GM19397 (cell line): ENCODE measurements around the gene IL19.
"Not testable (repeated sequence)": the region's sequence is repeated elsewhere in the genome, so short reads cannot be mapped to it uniquely, and the experiment has no call there.

Experiments
- ATAC-seq: cut with Tn5 transposase; IDR thresholded peaks from one replicate; pipeline ENCODE4 v1.9.1; 2021; ENCODE audit warnings: mild to moderate bottlenecking, moderate library complexity; ENCODE audit not compliant: unreplicated experiment

Gene IL19

DNA sequence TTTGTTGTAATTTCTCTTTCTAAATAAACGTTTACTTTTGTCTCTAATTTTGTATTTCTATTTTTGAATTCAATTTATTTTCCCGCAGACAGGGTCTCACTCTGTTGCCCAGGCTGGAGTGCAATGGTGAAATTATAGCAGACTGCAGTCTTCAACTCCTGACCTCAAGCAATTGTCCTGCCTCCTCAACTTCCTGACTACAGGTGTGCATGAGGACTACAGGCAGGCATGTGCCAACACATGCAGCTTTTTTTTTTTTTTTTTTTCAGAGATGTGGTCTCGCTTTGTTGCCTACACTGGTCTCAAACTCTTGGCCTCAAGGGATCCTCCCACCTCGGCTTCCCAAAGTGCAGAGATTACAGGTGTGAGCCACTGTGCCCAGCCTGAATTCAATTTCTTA lies 58.2 kb downstream of the IL19 start:
- ATAC-seq: no peak

GRCh38 chr1:206829282-206829681 lies 58.7 kb downstream of the IL19 start:
- ATAC-seq: no peak

- no peak for ATAC-seq
These were observed 59.3 kb downstream of the IL19 start for GRCh38 chr1:206829875-206830274.

DNA sequence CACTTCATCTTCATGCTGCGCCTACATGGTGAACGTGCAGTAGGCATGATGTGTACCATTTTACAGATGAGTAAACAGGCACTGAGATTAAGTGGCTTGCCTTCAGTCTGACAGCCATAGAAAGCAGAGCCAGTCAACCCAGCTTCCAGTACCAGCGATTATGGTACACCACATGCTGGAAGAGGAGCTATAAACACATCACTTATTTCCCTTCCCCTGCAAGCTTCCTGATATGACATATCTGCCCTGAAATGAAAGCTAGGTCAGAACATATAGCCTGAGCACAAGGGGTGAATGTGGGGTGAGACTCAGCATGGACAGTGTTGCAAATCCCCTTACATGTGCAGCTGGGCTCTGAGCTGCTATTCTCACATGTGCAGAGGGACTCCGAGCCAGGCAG lies 61.1 kb downstream of the IL19 start:
- no peak for ATAC-seq

- ATAC-seq: no peak
These were observed 61.8 kb downstream of the IL19 start for GRCh38 chr1:206832352-206832880.

- ATAC-seq: no peak
These were observed 62.6 kb downstream of the IL19 start for GRCh38 chr1:206833106-206833680.

- no peak for ATAC-seq
These were observed 63.2 kb downstream of the IL19 start for GRCh38 chr1:206833801-206834200.

GRCh38 chr1:206834217-206834616 lies 63.6 kb downstream of the IL19 start:
- ATAC-seq: no peak

DNA sequence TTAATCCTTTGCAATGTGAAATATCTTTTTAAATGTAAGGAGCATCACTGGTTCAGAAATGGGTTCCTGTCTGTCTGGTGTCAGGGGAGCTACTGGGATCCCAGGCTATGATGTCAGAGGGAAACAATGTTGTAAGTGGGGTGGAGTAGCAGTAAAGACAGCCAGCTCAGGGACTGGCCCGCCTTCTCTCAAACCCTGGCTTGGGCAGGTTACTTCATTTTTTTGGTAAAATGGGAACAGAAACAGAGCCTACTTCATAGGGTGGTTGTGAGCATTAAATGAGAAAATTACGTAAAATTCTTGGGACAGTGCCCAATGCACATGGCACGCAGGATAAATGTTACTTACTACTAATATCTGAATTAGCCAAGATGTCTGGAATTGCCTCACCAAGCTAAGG lies 64.1 kb downstream of the IL19 start:
- no peak for ATAC-seq

DNA sequence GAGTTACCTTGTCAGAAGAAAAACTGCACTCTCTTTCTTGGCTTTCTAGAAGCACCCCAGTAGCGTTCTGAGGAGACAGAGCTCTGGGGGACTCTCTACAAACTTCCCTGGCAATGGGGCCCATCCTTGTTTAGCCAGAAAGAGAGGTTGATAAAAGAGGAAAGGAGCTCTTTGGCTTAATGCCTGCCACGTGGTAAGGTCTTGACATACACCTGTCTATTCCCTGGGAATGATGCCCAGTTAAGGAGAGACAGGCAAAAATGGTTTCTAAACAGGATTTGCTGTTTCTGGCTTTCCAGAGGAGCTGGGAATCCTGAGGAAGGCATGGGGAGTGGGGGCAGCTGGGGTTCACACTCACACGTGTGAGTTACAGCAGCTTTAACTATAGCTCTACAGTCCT lies 64.6 kb downstream of the IL19 start:
- ATAC-seq: no peak

DNA sequence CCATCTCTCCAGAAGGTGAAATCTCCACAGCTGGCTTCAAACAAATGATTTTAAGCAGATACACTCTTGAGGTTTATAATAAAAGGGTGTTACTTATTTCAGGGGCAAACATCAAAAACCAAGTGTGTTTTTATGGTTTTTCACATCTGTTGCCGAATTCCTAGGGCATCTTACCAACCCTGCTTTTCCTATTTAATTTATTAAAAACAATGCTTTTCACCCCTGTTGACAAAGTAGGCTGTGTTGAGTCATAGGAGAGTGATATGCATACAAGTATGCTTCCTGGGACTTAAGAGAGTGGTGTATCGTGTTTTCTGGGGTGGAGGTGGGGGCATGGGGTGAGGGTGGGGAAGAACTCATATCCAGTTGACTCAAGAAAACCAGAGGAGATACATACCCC lies 65.5 kb downstream of the IL19 start:
- no peak for ATAC-seq

DNA sequence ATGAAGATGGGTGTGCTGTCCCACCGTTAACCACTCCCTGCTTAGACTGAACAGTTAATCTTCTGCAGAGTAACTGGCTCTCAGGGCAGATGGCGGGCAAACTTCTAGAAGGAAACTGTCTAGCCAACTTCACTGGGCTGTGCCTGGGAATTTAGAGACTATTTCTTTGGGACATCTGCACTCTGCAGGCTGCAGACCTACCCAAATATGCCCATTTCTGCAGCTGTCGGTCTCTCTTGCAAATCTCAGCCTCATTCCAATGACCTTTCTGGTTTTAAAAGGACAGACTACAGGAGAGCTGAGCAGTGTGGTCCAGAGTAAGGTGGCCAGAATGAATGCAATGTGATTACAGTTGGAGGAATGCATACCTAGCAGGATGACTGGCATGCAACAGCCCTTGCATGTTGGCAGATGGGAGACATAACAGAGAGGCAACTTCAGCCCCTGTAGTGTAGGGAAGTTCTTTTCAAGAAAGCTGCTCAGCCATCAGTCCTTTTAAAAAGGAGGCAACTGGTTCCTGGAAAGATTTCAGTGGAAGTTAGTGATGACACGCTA lies 68.5 kb downstream of the IL19 start:
- no peak for ATAC-seq

DNA sequence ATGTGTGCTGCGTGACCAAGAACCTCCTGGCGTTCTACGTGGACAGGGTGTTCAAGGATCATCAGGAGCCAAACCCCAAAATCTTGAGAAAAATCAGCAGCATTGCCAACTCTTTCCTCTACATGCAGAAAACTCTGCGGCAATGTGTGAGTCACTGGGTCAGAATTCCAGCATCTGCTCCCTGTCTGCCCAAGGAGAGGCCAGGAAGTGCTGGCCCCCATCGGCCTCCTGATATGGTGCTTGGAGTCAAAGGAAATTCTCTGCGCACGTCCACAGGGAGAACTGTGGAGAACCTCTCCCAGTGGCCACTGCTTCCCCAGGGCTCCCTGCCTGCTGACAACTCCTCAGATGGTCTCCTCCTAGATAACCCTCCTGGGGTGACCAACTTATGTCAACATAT lies 69.3 kb downstream of the IL19 start:
- ATAC-seq: no peak

DNA sequence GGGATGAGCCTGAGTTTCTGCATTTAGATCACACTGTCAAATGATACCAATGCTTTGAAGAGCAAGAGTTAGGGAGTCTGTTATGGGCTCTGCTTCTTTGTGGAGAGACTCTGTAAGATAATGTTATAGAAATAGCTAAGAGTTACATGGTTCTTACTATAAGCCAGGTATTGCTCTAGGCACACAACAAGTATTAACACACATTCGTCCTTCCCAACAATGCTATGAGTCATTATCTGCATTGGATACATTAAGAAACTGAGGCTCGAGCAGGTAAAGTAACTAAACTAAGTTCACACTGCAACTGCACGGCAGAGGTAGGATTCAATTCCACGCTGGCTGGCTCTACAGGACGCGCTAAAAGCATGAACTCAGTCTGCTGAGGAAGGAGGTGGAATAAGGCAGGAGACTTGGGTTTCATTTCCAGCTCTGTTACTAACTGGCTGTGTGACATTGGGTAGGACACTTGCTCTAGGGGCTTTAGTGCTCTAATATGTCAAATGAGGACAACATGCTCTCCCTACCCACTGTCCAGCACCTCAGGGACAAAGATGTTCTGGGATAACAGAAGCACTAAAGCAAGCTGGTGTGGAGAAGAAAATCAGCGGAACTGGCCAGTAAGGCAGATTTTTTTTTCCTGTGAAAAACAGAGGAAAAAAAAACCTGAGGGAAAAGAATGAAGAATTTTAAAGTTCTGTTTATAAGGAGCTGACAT lies 71.2 kb downstream of the IL19 start:
- no peak for ATAC-seq

DNA sequence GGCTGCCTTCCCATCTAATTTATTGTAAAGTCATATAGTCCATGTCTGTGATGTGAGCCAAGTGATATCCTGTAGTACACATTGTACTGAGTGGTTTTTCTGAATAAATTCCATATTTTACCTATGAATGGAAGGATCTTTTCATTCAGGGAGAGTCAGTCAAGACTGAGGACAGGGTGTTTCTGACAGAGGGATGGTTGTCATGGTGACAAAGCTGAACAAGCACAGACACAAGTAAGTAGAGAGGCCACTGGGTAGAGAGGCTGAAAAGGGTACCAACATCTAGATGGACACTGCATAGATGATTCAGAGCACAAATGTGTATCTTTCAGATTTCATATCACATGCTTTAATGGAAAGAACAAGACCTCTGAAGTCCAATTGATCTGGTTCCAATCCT lies 72.3 kb downstream of the IL19 start:
- ATAC-seq: no peak

DNA sequence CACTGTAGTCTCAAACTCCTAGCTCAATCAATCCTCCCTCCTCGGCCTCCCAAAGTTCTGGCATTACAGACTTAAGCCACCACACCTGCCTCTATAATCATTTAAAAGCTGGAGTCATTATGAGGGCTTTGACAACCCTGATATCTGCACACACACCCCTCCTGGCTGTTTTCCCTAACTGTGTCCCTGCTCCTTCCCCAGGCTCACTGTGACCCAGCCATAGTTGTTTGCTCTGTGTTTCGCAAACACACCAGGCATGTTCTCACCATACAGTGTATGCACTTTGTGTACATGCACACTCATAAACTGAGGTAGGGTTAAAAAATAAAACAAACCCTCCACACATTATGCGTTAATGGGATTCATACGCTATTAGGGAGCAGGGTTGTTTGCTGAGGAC lies 73.1 kb downstream of the IL19 start:
- no peak for ATAC-seq

GRCh38 chr1:206846487-206846886 lies 75.9 kb downstream of the IL19 start:
- no peak for ATAC-seq

- ATAC-seq: no peak
These were observed 76.8 kb downstream of the IL19 start for GRCh38 chr1:206847337-206847834.

GRCh38 chr1:206847946-206848345 lies 77.4 kb downstream of the IL19 start:
- ATAC-seq: no peak

DNA sequence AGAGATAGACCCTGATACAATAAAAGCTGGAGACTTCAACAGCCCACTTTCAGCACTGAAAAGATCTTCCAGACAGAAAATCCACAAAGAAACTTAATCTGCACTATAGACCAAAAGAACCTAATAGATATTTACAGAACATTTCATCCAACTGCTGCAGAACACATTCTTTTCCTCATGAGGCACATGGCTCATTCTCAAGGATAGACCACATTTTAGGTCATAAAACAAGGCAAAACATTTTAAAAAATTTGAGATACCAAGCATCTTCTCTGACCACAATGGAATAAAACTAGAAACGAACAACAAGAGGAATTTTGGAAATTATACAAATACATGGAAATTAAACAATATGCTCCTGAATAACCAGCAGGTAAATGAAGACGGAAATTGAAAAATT lies 79.8 kb downstream of the IL19 start:
- no peak for ATAC-seq

GRCh38 chr1:206851341-206852010 lies 80.9 kb downstream of the IL19 start:
- ATAC-seq: no peak

DNA sequence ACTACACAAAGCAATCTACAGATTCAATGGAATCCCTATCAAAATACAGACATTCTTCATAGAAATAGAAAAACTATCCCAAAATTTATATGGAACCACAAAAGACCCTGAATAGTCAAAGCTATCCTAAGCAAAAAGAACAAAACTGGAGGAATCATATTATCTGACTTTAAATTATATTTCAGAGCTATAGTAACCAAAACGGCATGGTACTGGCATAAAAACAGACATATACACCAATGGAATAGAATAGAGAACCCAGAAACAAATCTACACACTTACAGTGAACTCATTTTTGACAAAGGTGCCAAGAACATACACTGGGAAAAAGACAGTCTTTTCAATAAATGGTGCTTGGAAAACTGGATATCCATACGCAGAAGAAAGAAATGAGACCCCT lies 82.1 kb downstream of the IL19 start:
- ATAC-seq: not testable (repeated sequence)
